Measurements from ENCODE around the gene GHRL.
"Not testable (repeated sequence)": the region's sequence is repeated elsewhere in the genome, so short reads cannot be mapped to it uniquely, and the experiment has no call there.

Gene GHRL

DNA sequence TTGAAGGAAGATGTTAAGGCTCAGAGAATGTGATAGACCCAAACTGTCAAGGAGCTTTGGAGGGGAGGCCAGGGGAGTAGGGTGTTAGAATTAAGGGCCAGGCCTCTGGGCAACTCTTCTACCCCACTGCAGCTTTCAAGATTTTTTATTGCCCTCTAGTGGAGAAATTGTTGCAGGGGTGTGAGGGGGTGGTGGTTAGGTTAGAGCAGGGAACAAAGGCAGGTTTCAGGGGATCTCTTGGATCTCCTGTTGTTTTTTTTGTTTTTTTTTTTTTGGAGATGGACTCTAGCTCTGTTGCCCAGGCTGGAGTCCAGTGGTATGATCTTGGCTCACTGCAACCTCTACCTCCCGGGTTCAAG lies 29.6 kb upstream of the GHRL start:
- no peak for DNase-seq

DNA sequence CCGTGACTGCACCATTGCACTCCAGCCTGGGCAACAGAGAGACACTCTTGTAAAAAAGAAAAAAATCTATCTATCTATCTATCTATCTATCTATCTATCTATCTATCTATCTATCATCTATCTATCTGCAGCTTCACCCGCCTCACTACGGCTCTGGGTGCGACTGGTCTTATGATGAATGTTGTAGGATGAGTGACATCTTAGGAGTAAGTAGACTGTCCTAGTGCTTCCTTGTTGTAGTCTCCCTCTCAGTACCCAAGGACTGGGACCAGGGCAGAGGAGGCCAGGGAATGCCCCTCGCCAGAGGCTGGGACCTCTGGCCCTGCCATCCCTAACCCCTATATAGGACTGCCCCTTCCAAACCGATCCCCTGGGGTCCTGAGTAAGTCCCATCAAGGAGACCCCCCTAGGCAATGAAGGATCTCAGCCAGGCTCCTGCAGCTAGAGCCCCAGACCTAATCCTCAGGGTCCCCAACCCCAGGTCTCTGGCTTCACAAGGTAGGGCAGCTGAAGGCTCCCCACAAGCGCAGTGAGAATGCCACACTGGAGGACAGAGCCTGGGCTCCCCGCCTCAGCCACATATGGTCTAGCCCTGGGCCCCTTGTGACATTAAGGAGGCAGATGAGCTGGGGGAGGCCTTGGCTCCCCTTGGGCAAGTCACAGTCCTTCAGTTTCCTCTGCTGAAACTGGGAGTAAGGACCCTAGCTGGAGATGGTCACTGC lies 29.0 kb upstream of the GHRL start:
- no peak for DNase-seq

DNA sequence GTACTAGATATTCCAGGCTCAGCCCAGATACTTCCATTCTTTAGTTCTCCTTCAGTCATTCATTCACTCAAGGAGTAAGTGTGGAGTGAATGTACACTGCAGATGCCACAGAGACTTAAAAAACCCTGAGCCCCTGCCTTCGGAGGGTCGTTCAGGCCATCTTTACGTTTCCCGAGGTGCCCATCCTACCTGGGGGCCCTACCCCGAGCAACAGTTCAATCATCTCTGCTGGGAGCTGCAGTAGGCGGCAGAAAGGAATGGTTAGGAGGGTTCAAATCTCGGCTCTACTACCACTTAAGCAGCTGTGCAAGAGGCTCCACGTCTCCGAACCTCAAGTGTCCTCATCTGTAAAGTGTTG lies 27.6 kb upstream of the GHRL start:
- DNase-seq: no peak

DNA sequence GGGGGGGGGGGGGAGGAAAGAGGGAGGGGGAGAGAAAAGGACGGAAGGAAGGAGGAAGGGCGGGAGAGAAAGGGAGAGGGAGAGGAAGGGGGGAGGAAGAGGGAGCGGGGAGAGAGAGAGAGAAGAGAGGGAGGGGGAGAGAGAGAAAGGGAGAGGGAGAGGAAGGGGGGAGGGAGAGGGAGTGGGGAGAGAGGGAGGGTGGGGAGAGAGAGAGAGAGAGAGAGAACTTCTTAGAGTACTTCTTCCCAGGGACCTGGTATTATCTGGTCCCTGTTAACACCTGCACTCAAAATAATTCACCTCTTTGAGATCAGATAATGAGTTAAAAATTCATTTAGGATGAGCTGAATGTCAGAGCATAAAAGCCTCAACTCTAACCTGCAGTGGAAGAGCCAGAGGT lies 27.1 kb upstream of the GHRL start:
- no peak for DNase-seq

DNA sequence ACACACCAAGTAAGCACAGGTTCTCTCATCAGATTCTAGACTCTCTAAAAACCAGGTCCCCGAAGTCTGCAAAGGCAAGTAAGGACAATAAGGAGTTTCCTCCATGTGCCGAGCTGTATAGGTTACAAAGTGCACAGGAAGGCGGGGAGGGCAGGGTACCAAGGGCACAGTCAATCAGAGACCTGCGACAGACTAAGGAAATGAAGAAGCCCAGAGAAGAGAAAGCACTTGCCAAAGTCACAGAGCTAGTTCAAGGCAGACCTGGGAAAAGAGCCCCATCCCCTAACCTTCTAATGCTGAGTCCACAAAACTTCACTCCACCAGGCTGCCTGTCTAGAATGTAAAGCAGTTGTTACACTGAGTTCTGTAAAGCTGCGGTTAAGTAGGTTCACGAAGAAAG lies 26.5 kb upstream of the GHRL start:
- no peak for DNase-seq

DNA sequence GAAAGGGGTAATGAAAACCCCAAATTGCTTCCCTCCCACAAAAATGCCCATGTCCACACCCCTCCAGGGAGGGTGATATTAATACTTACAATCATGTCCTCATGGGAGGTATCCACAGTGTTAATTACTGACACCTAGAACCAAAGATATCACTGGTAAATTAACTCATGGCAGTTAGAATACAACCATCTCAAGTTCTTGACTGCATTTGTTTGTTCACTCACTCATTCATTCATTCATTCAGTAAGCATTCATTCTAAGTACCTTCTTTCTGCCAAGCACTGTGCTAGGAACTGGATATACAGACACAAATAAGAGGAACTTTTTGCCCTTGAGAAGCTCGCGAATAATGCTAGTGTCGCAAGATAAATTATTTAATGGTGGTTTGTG lies 25.2 kb upstream of the GHRL start:
- DNase-seq: no peak

DNA sequence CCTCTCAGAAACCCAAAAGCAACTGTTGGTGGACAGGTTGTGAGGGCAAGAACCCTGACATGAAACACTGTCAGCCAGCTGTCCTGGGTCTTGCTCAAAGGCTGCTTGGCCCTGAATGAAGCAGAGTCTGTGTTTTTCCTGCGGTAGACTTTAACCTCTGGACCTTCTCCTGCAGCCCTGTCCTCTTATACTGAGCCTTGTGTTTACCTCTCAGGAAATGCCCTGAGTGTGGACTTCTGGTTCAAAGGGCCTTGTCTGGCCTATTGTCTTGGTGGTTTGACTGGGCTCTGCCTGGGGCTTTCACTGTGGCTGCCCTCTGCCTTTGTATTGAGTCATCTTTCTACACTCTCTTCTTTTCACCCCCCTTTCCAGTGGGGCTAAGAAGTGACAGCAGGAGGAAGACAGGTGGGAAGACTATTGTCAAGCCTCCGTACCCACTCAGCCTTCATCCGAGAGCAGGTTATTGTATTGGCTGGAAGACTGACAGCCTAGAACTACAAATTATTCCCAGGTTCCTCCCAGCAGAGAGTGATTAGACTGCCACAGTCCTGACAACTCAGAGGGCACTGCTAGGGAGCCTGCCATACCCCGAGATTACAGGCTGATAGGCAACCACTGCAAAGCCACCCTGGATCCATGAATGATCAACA lies 24.7 kb upstream of the GHRL start:
- no peak for DNase-seq

DNA sequence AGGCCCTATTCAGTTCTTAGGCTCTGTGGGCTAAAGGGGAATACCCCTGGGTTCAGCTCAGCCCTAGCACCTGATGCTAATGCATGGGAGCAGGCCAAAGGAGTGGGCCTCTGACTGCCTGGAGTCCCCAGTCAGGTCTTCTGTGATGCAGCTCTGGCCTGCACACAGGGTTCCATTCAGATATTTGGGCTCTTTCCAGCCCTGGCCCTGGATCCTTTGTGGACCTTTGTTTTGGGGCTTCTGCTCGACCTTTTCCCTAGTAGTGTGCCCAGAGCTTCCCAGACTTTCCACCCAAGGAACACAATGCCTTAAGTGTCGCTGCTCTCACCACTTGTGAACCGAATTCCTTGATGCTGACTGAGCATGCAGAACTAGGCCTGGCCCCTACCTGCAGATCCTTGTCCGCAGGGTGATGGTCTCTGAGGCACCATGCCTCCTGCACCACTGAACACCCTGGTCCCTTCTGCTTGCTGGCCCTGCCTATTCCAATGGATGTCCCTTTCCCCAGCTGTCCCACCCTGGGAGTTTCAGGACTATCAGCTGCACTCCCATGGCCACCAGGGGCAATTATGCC lies 23.1 kb upstream of the GHRL start:
- DNase-seq: no peak

DNA sequence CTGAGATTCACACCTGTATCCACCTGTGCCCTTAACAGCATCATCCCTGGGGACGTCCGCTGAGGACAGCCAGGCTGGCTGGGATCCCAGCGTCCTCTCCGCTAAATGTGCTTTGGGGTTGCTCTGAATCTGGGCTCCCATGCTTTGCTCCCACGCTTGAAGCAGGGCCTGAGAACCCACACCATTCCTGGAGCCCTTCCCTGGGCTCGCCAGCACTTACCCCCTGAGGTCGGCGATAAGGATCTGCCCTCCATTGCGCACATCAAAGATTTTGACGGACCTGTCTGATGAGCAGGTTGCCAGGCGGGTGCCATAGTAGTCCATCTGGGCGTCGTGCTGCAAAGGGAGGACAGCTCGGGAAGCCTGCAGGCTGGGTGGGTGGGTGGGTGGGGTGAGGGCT lies 22.4 kb upstream of the GHRL start:
- no peak for DNase-seq

DNA sequence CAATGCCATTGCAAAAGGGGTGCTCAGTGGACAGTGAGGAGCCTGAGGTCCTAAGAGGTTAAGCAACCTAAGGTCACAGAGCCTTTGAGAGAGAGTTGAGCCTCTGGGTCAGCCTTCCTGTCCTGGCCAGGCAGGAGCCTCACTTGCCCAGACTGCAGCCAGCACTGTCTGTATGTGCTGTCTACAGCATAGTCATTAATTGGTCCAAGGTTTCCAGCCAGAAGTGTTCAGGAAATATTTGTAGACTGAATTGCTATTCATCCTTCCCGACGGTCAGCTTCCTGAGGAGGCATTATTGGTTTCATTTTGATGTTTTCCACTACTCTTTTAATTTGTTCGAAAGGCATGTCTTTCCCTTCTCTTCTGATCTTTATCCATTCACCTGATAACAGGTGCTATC lies 20.1 kb upstream of the GHRL start:
- no peak for DNase-seq

DNA sequence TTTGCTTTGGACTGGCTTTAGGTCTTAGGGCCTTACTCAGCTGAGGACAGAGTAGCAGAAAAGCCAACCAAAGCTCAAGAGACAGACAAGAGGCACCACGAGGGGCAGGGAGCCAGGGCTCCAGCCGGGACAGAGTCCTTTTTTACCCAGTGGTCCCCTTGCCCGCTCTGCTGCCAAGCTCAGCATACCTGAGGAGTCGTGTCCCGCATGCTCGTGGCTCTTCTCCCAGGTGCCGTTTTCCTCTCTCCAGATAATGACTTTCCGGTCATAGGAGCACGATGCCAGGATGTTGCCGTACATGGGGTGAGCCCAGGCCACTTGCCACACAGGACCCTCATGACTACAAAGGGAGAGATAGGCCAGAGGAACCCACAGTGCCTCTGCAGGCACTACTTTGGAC lies 19.6 kb upstream of the GHRL start:
- no peak for DNase-seq

DNA sequence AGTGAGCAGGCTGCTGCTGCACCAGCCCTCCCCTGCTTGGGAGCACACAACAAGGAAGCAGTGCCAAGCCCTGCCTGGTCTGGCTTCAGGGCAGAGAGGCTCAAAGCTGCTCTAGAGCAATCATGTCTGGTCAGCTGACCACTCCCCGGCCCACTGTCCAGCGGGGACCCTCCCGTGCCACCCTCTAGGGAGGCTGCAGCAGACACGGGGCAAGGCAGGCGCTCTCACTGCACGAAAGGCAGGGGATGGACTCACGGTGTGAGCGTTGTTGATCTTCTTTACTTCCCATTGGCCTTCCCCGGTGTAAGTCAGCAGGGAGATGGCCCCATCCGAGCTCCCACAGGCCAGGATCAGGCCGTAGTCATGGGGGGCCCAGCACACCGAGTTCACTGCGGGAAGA lies 19.0 kb upstream of the GHRL start:
- no peak for DNase-seq

DNA sequence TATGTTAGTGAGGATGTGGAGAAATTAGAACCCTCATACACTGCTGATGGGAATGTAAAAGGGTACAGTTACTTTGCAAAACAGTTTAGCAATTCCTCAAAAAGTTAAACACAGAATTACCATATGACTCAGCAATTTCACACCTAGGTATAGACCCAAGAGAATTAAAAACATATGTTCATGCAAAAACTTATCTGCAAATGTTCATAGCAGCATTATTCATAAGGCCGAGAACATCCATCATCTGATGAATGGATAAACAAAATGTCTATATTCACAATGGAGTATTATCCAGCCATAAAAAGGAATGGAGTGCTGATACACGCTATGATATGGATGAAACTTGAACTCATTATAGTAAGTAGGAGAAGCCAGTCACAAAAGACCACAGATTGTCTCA lies 17.8 kb upstream of the GHRL start:
- no peak for DNase-seq

DNA sequence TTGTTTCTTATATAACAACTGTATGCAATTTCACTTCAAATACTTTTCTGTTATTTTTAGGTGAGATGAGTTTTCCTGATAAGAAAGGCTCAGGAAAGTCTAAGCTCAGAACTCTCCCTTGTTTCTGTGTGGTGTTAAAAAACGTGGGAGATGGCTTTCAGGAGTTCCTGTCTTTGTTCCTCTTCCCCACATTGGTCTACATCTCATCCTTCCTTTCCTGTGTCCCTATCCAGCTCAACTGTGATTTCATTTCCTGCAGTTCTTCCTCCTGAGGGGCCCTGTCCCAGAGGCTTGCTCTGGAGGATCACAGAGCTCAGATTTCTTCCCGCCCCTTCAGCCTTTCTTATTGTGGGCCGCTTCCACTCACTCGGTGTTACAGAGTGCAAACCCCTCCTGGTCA lies 17.0 kb upstream of the GHRL start:
- no peak for DNase-seq

DNA sequence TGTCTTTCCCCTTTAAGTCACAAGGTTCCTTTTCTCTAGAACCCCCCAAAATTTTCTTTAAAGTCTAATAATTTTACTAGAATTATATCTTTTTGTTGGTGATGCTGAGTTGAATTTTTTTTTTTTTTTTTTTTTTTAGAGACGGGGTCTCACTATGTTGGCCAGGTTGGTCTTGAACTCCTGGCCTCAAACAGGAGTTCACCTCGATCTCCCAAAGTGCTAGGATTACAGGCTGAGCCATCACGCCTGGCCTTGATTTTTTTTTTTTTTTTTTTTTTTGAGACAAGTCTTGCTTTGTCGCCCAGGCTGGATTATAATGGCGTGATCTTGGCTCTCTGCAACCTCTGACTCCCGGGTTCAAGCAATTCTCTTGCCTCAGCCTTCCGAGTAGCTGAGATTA lies 15.9 kb upstream of the GHRL start:
- DNase-seq: no peak

DNA sequence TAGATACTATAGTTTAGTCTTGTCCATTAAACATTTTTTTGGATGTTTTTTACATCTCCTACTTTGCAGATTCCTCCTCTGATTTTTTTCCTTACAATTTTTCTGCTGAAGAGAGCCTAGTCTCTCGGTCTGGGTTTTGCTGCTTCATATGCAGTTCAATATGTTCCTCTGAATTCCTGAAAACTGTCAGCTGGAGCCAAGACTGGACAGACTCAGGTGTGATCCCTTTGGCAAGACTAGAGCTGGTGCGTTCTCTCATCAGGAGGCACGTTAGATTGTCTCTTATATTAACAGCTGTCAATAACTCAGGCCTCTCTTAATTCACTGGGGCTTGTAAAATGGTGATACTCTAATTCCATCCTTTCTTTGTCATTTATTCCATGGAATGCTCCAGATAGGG lies 13.4 kb upstream of the GHRL start:
- no peak for DNase-seq

DNA sequence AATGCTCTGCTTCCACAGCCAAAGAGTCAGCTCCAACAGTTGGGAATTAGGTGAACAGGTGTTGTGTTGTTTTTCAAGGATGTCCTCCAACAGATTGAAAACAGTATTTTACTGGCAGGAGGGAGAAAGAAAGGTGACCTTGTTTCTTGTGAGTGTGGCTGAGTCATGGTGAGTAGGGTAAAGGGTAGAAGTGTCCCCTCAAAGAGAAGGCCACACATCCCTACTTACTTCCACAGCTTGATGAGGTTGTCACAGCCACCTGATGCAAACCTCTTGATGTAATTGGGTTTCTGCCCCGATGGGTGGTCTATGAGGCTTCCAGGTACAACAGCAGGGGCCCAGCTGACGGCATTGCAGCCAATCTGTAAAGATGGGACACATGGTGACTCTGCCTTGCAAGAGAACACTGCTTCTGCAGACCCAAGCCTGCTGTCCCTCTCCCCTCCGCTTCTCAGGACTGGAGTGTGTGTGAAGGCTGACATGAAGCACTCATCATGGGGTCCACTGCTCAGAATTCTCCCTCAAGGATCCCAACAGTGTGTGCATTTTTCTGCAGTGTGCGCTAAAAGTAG lies 12.7 kb upstream of the GHRL start:
- DNase-seq: no peak

DNA sequence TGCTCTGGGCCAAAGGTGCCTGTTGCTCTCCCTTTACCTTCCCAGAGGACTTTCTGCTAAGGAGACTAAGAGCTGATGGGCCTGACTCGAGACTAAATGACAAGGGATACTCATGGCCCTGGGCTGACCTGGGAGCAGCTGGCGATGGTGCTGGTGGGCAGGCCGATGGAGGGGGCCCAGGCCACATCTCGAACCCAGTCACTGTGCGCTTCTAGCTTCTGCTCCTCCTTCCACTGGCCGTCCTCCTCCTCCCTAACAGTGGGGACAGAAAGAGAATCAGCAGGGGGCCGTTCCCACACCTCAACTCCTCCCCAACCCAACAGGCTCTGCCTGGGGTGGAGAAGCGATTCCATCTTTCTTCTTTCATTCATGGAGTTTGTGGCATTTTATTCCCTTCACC lies 12.2 kb upstream of the GHRL start:
- DNase-seq: no peak

DNA sequence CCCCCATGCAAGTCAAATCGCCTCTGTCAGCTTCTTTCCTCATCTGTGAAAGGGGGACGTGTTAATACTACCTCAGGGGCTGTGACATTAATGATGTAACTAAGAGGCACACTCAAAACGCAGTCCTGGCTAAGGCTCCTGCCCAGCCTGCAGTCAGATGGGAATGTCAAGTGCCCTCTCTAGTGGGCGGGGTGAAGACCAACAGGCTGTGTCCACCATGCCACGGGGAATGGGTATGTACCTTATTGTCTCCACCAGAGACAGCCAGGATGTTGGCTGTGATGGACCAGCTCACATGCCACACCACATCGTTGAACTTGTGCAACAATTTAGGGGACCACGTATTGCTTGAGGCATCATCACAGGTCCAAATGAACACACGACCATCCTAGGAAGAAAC lies 11.0 kb upstream of the GHRL start:
- DNase-seq: no peak

DNA sequence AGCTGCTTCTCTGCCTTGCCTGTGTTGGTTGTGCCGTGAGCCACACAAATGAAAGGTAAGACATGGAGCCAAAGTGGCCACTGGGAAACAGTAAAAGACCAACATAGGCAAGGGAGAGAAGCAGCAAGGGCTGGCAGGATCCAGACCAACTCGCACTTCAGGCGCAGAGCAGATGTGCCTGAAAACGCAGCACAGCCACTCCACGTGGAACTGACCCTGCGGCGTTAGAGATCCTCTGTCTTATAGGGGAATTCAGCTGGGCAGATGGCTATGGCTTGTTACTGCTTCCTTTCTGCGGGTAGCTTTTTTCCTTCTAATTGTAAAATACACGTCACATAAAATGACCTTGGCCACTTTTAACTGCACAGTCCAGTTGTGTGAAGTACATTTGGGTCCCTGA lies 10.4 kb upstream of the GHRL start:
- no peak for DNase-seq

DNA sequence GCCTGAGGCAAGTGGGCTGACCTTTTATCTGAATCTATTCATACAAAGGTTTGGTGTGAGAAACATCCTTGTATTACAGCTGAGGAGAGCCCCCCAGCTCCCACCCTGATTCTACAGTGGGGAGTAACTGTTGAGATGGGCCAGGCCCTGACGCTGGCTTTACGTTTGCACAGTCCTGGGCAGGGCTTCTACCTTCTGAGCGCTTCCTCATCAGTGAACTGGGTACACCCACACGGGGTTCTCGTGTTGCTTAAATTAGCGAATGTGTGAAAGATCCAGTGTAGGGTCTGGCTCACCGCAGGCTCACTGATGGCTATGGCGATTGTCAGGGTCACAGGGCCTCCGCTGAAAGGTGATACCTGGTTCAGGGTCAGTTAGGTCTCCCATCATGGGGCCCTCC lies 7.3 kb upstream of the GHRL start:
- no peak for DNase-seq

DNA sequence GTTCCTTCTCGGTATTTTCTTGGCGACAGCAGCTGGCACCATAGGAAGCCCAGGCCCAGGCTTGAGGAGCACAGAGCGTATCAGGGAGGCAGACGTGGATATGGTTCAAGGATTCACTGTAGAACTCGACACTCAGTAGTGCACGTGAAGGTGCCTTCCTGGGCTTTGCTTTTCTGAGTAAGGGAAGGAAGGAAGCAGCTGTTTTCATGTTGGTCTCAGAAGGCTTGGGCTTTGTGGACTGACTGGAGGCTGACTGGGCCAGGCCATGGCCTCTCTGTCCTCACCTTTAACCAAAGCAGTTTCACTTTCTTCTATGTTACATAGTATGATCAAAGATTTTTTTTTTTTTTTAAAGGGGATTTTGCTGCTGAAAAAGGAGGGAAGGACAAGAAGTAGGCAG lies 6.9 kb upstream of the GHRL start:
- no peak for DNase-seq

DNA sequence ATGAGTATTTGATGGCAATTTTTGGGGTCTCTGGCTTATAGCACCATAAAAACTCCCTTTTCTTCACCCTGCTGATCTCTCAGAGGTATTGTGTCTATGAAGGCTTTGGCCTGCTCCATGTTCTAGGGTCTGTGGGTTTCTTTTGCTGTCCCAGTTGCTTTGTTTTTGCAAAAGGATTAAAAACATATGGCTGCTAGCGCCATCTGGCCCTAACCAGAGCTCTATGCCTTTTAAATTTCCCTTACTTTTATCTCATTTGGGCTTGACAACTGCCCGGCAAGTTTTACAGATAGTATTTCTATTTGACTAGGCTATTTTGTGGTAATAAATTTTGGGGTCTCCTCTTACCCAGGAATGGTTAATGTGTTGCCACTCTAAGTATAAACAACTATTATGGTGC lies 6.4 kb upstream of the GHRL start:
- no peak for DNase-seq

DNA sequence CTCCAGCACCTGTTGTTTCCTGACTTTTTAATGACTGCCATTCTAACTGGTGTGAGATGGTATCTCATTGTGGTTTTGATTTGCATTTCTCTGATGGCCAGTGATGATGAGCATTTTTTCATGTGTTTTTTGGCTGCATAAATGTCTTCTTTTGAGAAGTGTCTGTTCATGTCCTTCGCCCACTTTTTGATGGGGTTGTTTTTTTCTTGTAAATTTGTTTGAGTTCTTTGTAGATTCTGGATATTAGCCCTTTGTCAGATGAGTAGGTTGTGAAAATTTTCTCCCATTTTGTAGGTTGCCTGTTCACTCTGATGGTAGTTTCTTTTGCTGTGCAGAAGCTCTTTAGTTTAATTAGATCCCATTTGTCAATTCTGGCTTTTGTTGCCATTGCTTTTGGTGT lies 5.3 kb upstream of the GHRL start:
- DNase-seq: not testable (repeated sequence)
